OCI-LY3 (cell line): ENCODE data around the gene AKR7A2.
"Not testable (repeated sequence)": the region's sequence is repeated elsewhere in the genome, so short reads cannot be mapped to it uniquely, and the experiment has no call there.

Experiments
- H2AFZ ChIP-seq: fragments of 200-600, 300-600 bp; shearing (Covaris generic); 2 replicates; pipeline ENCODE4 v1.6.0; 2014; ENCODE audit warnings: antibody characterized with exemption, low read depth, low read length
- H3K27ac ChIP-seq: fragments of 200-600, 300-600 bp; sonication (generic); 2 replicates; pipeline ENCODE4 v1.5.1; 2014; ENCODE audit warnings: mild to moderate bottlenecking, low read length, moderate library complexity, mixed read lengths
- H3K27me3 ChIP-seq: fragments of 200-600, 300-600 bp; sonication (generic); 2 replicates; pipeline ENCODE4 v1.6.1; 2014; ENCODE audit warnings: low read depth, low read length, mixed read lengths
- H3K36me3 ChIP-seq: fragments of 200-600, 300-600 bp; sonication (generic); replicated peaks from 2 replicates; pipeline ENCODE3; 2014; ENCODE audit warnings: low read depth, low read length, mixed read lengths
- H3K4me1 ChIP-seq: fragments of 300-600, 200-600 bp; sonication (generic); 2 replicates; pipeline ENCODE4 v1.6.1; 2014; ENCODE audit warnings: low read length, mixed read lengths
- H3K4me2 ChIP-seq: fragments of 200-600, 300-600 bp; sonication (generic); 2 replicates; pipeline ENCODE4 v1.6.1; 2014; ENCODE audit warnings: low read length, mixed read lengths
- H3K4me3 ChIP-seq: fragments of 300-600, 200-600 bp; sonication (generic); 2 replicates; pipeline ENCODE4 v1.5.1; 2014; ENCODE audit warnings: antibody characterized with exemption, mild to moderate bottlenecking, low read length, moderate library complexity
- H3K79me2 ChIP-seq: fragments of 300-600, 200-600 bp; shearing (Covaris generic); 2 replicates; pipeline ENCODE4 v1.6.1; 2014; ENCODE audit warnings: mild to moderate bottlenecking, low read length, mixed read lengths
- H3K9ac ChIP-seq: fragments of 300-600, 200-600 bp; shearing (Covaris generic); 2 replicates; pipeline ENCODE4 v1.6.0; 2014; ENCODE audit warnings: mild to moderate bottlenecking, low read length, moderate library complexity
- H3K9me3 ChIP-seq: fragments of 200-600, 300-600 bp; shearing (Covaris generic); 2 replicates; pipeline ENCODE4 v1.6.1; 2014; ENCODE audit warnings: low read length, mixed read lengths; ENCODE audit not compliant: insufficient read depth
- H4K20me1 ChIP-seq: fragments of 200-600, 300-600 bp; sonication (generic); 2 replicates; pipeline ENCODE4 v1.6.1; 2016; ENCODE audit warnings: low read length, mixed read lengths; ENCODE audit not compliant: insufficient read depth
- CTCF ChIP-seq: fragments of 200-600, 300-600 bp; sonication (generic); IDR thresholded peaks from 2 replicates; pipeline ENCODE4 v1.5.1; 2014; ENCODE audit warnings: antibody characterized with exemption, low read length, low read depth
- EZH2phosphoT487 ChIP-seq: fragments of 200-600 bp; shearing (Covaris generic); IDR thresholded peaks from 2 replicates; pipeline ENCODE4 v1.6.1; 2018; ENCODE audit warnings: antibody characterized with exemption, mixed run types, low read depth

Gene AKR7A2

GRCh38 chr1:19258353-19258752 is 53.6 kb downstream of the AKR7A2 start:
- no peaks in the 10 kb centered on the region for H3K27me3 ChIP-seq
- H3K4me2 ChIP-seq = no peak overlapping the region
- H3K4me3 ChIP-seq = no peak overlapping the region
- peaks cover 26% of the 10 kb centered on the region for H3K79me2 ChIP-seq
- H3K9me3 ChIP-seq = no peaks in the 10 kb centered on the region
- no peak overlapping the region for H3K27ac ChIP-seq
- peaks cover 8% of the 10 kb centered on the region for H3K36me3 ChIP-seq
- no peak overlapping the region for H2AFZ ChIP-seq
- H3K4me1 ChIP-seq = peaks cover 5% of the 10 kb centered on the region
- no peak for TF ChIP-seq EZH2phosphoT487
- no peak for TF ChIP-seq CTCF
- H3K9ac ChIP-seq = no peak overlapping the region
- H4K20me1 ChIP-seq = no peaks in the 10 kb centered on the region

- Histone ChIP-seq H3K4me2 (no peak overlapping the region), H3K9ac (no peak overlapping the region), H3K9me3 (no peaks in the 10 kb centered on the region), H2AFZ (no peak overlapping the region), H3K36me3 (peaks cover 8% of the 10 kb centered on the region), H3K4me3 (no peak overlapping the region), H3K27me3 (no peaks in the 10 kb centered on the region), H3K27ac (no peak overlapping the region), H3K79me2 (peaks cover 36% of the 10 kb centered on the region), H3K4me1 (peaks cover 12% of the 10 kb centered on the region), H4K20me1 (no peaks in the 10 kb centered on the region)
- no peak for TF ChIP-seq EZH2phosphoT487
- no peak for TF ChIP-seq CTCF
These were observed 54.6 kb downstream of the AKR7A2 start for GRCh38 chr1:19257178-19257914.

- H3K4me3 ChIP-seq, H3K9me3 ChIP-seq, H3K27ac ChIP-seq, H3K9ac ChIP-seq, H3K27me3 ChIP-seq, H2AFZ ChIP-seq, H3K36me3 ChIP-seq, H3K4me2 ChIP-seq, H4K20me1 ChIP-seq: not testable (repeated sequence)
- Histone ChIP-seq H3K4me1 (peaks cover 12% of the 10 kb centered on the region), H3K79me2 (peaks cover 46% of the 10 kb centered on the region)
These were observed 55.6 kb downstream of the AKR7A2 start for GRCh38 chr1:19256301-19256700.

- TF ChIP-seq EZH2phosphoT487 = no peak
- H3K4me3 ChIP-seq = no peak overlapping the region
- peaks cover 8% of the 10 kb centered on the region for H3K36me3 ChIP-seq
- H3K4me2 ChIP-seq = no peak overlapping the region
- no peak overlapping the region for H2AFZ ChIP-seq
- H3K9ac ChIP-seq = no peak overlapping the region
- peaks cover 57% of the 10 kb centered on the region for H3K79me2 ChIP-seq
- no peaks in the 10 kb centered on the region for H3K9me3 ChIP-seq
- H3K27ac ChIP-seq = no peak overlapping the region
- H3K4me1 ChIP-seq = peaks cover 16% of the 10 kb centered on the region
- no peaks in the 10 kb centered on the region for H3K27me3 ChIP-seq
- no peaks in the 10 kb centered on the region for H4K20me1 ChIP-seq
These were observed 56.7 kb downstream of the AKR7A2 start for GRCh38 chr1:19255288-19255687.

- H3K79me2 ChIP-seq = peaks cover 65% of the 10 kb centered on the region
- TF ChIP-seq CTCF (no peak), EZH2phosphoT487 (no peak)
- H3K9me3 ChIP-seq = no peaks in the 10 kb centered on the region
- no peak overlapping the region for H3K9ac ChIP-seq
- H4K20me1 ChIP-seq = no peaks in the 10 kb centered on the region
- H3K4me3 ChIP-seq = no peak overlapping the region
- peaks cover 8% of the 10 kb centered on the region for H3K36me3 ChIP-seq
- H3K27ac ChIP-seq = no peak overlapping the region
- no peaks in the 10 kb centered on the region for H3K27me3 ChIP-seq
- no peak overlapping the region for H2AFZ ChIP-seq
- no peak overlapping the region for H3K4me2 ChIP-seq
- peaks cover 17% of the 10 kb centered on the region for H3K4me1 ChIP-seq
These were observed 57.5 kb downstream of the AKR7A2 start for GRCh38 chr1:19254416-19254815.
